PC-3 (cell line): ENCODE results near the gene SIPA1L2. TPM values are rescaled to one million over a fixed set of nuclear protein-coding genes. Genes with fewer than 3 reads are reported as not detected.

Source experiments
- ATAC-seq: fragments of 200-7000 bp; cut with Tn5 transposase; 2 replicates; pipeline ENCODE4 v1.9.1; 2020; ENCODE audit warnings: mild to moderate bottlenecking, moderate library complexity
- BruUV-seq: library from RNA; stranded (reverse); fragments of 400-500 nt; replicated peaks from 2 replicates; lab custom pipeline; 2021; lab: Mats Ljungman, UMichigan
- CTCF ChIA-PET: fragments of 300-600 bp; sonication (Branson Sonifier 250); formaldehyde crosslinking; loops from one replicate; lab custom pipeline; 2022; ENCODE audit warnings: antibody characterized with exemption; lab: Charles Lee
- POLR2A ChIA-PET: fragments of 300-600 bp; sonication (Branson Sonifier 250); formaldehyde crosslinking; loops from one replicate; lab custom pipeline; 2022; ENCODE audit warnings: antibody characterized with exemption; ENCODE audit not compliant: unreplicated experiment; lab: Charles Lee
- DNase-seq: peaks from one replicate; pipeline ENCODE4 v3.0.0-alpha.2; 2015
- H2AFZ ChIP-seq: fragments of 300-600 bp; sonication (generic); 2 replicates; pipeline ENCODE4 v1.6.0; 2016; ENCODE audit warnings: antibody characterized with exemption, low read length
- H3F3A ChIP-seq: fragments of 300-600 bp; sonication (generic); one replicate; pipeline ENCODE4 v1.6.0; 2017; ENCODE audit warnings: antibody characterized with exemption, low read length, control low read depth, mild to moderate bottlenecking; ENCODE audit not compliant: unreplicated experiment
- H3K27ac ChIP-seq: fragments of 300-600 bp; sonication (generic); 2 replicates; pipeline ENCODE4 v1.5.1; 2016; ENCODE audit warnings: mild to moderate bottlenecking, low read length
- H3K27me3 ChIP-seq: fragments of 300-600 bp; sonication (generic); 2 replicates; pipeline ENCODE4 v1.6.1; 2016; ENCODE audit warnings: low read length, mixed read lengths
- H3K36me3 ChIP-seq: fragments of 300-600 bp; sonication (generic); 2 replicates; pipeline ENCODE4 v1.6.1; 2016; ENCODE audit warnings: low read depth, mixed run types, low read length, mixed read lengths
- H3K4me1 ChIP-seq: fragments of 300-600 bp; sonication (generic); 2 replicates; pipeline ENCODE4 v1.5.1; 2016; ENCODE audit warnings: low read length; ENCODE audit not compliant: insufficient read depth
- H3K4me2 ChIP-seq: fragments of 300-600 bp; sonication (generic); 2 replicates; pipeline ENCODE4 v1.6.0; 2016; ENCODE audit warnings: low read length
- H3K4me3 ChIP-seq: fragments of 300-600 bp; sonication (generic); 2 replicates; pipeline ENCODE4 v1.5.1; 2016; ENCODE audit warnings: mild to moderate bottlenecking, low read length, mixed read lengths
- H3K79me2 ChIP-seq: fragments of 300-600 bp; sonication (generic); 2 replicates; pipeline ENCODE4 v1.6.1; 2017; ENCODE audit warnings: low read length, mixed read lengths
- H3K9ac ChIP-seq: fragments of 300-600 bp; sonication (generic); 2 replicates; pipeline ENCODE4 v1.6.0; 2016; ENCODE audit warnings: mild to moderate bottlenecking, low read length
- H3K9me2 ChIP-seq: fragments of 300-600 bp; sonication (generic); replicated peaks from 2 replicates; pipeline ENCODE4 v1.6.1; 2016; ENCODE audit warnings: mixed run types, low read length, mixed read lengths
- H3K9me3 ChIP-seq: fragments of 300-600 bp; sonication (generic); 2 replicates; pipeline ENCODE4 v1.6.1; 2016; ENCODE audit warnings: low read length, mixed read lengths
- H4K20me1 ChIP-seq: fragments of 300-600 bp; sonication (generic); 2 replicates; pipeline ENCODE4 v1.6.1; 2016; ENCODE audit warnings: low read length, mixed read lengths
- CTCF ChIP-seq: fragments of 300-600 bp; sonication (generic); conservative IDR thresholded peaks from 2 replicates; pipeline ENCODE4 v1.5.1; 2017; ENCODE audit warnings: antibody characterized with exemption, low read depth, mild to moderate bottlenecking, low read length
- EZH2 ChIP-seq: fragments of 300-600 bp; sonication (generic); IDR thresholded peaks from one replicate; pipeline ENCODE4 v1.6.1; 2017; ENCODE audit warnings: antibody characterized with exemption, mild to moderate bottlenecking, low read length; ENCODE audit not compliant: unreplicated experiment
- EZH2phosphoT487 ChIP-seq: fragments of 300-600 bp; sonication (generic); IDR thresholded peaks from 2 replicates; pipeline ENCODE4 v1.6.1; 2018; ENCODE audit warnings: mild to moderate bottlenecking, antibody characterized with exemption, low read length, borderline replicate concordance
- intact Hi-C: fragments of 100-400 bp; cut with micrococcal nuclease; formaldehyde crosslinking; loops from 2 replicates; pipeline ENCODE4 v1.9.0; 2023
- total RNA-seq: library from RNA; depleted of rRNA; stranded (reverse); fragments of >200 nt; gene quantifications from 2 replicates; pipeline ENCODE4 v1.2.3, GENCODE V29; 2014

Gene SIPA1L2
- total RNA-seq, 1 experiment from 2014 or later, result 9.8 TPM

GRCh38 chr1:232627171-232627570 is 2.8 kb downstream of the SIPA1L2 start:
- Histone ChIP-seq H3F3A (no peaks in the 10 kb centered on the region), H3K4me1 (peaks cover 51% of the 10 kb centered on the region), H3K9me3 (no peaks in the 10 kb centered on the region), H3K27ac (peak overlapping the region; percentile 12; the same call in 1 of the 2 replicates), H2AFZ (no peak overlapping the region), H3K4me2 (peak overlapping the region; percentile 92), H3K9me2 (no peaks in the 10 kb centered on the region), H3K4me3 (peak overlapping the region; percentile 16; the same call in 1 of the 2 replicates), H3K79me2 (peaks cover 42% of the 10 kb centered on the region), H4K20me1 (no peaks in the 10 kb centered on the region), H3K36me3 (no peaks in the 10 kb centered on the region), H3K9ac (peak overlapping the region; percentile 3; the same call in 1 of the 2 replicates), H3K27me3 (no peaks in the 10 kb centered on the region)
- intact Hi-C loops, result loop anchor here (1.0 to 10.0 kb wide), 7 partner anchors 98 to 1000 kb away; partner anchors contain the start of gene DISC1
- POLR2A ChIA-PET, result interaction anchor here (0.5 to 0.6 kb wide), 4 partner anchors 49 to 578 kb away, joined by 3 to 17 read pairs (median 8); no protein-coding TSS in a partner anchor
- no peak for ATAC-seq
- peak; percentile 47 for DNase-seq
- BruUV-seq, result no TSS peak
- CTCF ChIA-PET, result interaction anchor here (0.5 to 1.3 kb wide), 28 partner anchors 24 to 872 kb away, joined by 3 to 16 read pairs (median 4); no protein-coding TSS in a partner anchor
- TF ChIP-seq EZH2phosphoT487 (no peak), CTCF (no peak), EZH2 (no peak)

DNA sequence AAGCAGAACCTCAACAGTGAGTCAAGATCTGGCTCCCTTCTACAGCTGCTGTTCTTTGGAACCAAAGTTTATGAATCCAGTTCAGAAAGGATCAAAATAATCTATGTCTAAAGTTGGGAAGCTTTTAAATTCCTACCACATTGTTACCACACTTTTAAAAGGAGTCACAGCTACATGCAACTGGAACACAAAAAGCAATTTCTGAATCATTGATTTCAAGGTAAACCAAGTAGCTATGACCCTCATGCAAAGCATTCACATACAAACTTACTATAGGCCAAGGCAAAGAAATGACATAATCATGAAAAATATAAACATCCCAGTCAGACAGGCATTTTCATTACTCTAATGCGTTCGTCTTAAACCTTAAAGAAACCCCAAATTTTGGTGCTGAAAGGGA is 3.5 kb downstream of the SIPA1L2 start:
- CTCF ChIA-PET, result no interaction called here
- no peak overlapping the region for H2AFZ ChIP-seq
- H3K4me2 ChIP-seq, result peak overlapping the region; percentile 92; the same call in 1 of the 2 replicates
- H3K9me2 ChIP-seq, result no peaks in the 10 kb centered on the region
- intact Hi-C loops, result loop anchor here (2.0 to 10.0 kb wide), 4 partner anchors 139 to 1000 kb away; partner anchors contain the start of gene DISC1
- H3K27ac ChIP-seq, result no peak overlapping the region
- no peaks in the 10 kb centered on the region for H3K36me3 ChIP-seq
- H4K20me1 ChIP-seq, result no peaks in the 10 kb centered on the region
- ATAC-seq (no peak), DNase-seq (no peak)
- H3K79me2 ChIP-seq, result peaks cover 47% of the 10 kb centered on the region
- H3K27me3 ChIP-seq, result no peaks in the 10 kb centered on the region
- no peak for TF ChIP-seq CTCF
- no peak for TF ChIP-seq EZH2phosphoT487
- TF ChIP-seq EZH2, result no peak
- no peaks in the 10 kb centered on the region for H3F3A ChIP-seq
- peaks cover 56% of the 10 kb centered on the region for H3K4me1 ChIP-seq
- BruUV-seq, result no TSS peak
- POLR2A ChIA-PET, result interaction anchor here (0.6 kb wide), 1 partner anchor 862 kb away, joined by 19 read pairs; no protein-coding TSS in a partner anchor
- no peaks in the 10 kb centered on the region for H3K9me3 ChIP-seq
- no peak overlapping the region for H3K4me3 ChIP-seq
- 0 out of 2 replicates have a peak overlapping the region, but pooled peaks have one; percentile 3 for H3K9ac ChIP-seq

DNA sequence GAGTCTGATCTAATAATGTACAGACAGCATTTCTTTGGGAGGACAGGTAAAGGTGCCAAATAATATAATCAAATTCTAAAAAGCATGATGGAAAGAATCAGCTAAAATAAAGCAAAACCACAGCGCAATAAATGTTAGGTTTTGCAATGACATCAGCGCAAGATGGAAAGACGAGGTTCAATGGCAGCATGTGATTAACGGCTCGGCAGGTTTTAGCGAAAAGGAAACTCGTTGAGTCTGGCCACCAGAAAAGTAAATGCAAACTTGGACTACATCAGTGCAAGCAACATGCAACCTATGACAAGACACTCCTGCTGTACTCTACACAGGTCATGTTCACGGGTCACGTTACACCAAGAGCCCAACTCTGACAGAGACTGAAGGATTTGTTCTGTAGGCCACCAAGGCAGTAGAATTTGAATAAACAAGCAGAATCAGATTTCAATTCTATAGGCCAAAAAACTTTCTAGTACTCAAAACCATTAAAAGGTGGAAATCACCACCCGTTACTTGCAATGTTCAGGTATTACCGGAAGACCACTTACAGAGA is 4.5 kb downstream of the SIPA1L2 start:
- no peak overlapping the region for H3K4me3 ChIP-seq
- H2AFZ ChIP-seq, result no peak overlapping the region
- H3K4me2 ChIP-seq, result 0 out of 2 replicates have a peak overlapping the region, but pooled peaks have one; percentile 4
- BruUV-seq, result no TSS peak
- no peak for DNase-seq
- intact Hi-C loops, result loop anchor here (5.0 to 10.0 kb wide), 2 partner anchors 138 to 611 kb away; no protein-coding TSS in a partner anchor
- CTCF ChIA-PET, result no interaction called here
- no peaks in the 10 kb centered on the region for H3K36me3 ChIP-seq
- no peaks in the 10 kb centered on the region for H4K20me1 ChIP-seq
- TF ChIP-seq CTCF (no peak), EZH2phosphoT487 (no peak), EZH2 (no peak)
- H3K9me3 ChIP-seq, result no peaks in the 10 kb centered on the region
- H3K79me2 ChIP-seq, result peaks cover 57% of the 10 kb centered on the region
- peaks cover 52% of the 10 kb centered on the region for H3K4me1 ChIP-seq
- no peak overlapping the region for H3K27ac ChIP-seq
- no peaks in the 10 kb centered on the region for H3K9me2 ChIP-seq
- H3K9ac ChIP-seq, result no peak overlapping the region
- no peaks in the 10 kb centered on the region for H3K27me3 ChIP-seq
- POLR2A ChIA-PET, result no interaction called here
- no peaks in the 10 kb centered on the region for H3F3A ChIP-seq
- no peak for ATAC-seq
